ENCODE results near the gene EGFLAM.
"Not testable (repeated sequence)": the region's sequence is repeated elsewhere in the genome, so short reads cannot be mapped to it uniquely, and the experiment has no call there.

The EGFLAM gene

DNA sequence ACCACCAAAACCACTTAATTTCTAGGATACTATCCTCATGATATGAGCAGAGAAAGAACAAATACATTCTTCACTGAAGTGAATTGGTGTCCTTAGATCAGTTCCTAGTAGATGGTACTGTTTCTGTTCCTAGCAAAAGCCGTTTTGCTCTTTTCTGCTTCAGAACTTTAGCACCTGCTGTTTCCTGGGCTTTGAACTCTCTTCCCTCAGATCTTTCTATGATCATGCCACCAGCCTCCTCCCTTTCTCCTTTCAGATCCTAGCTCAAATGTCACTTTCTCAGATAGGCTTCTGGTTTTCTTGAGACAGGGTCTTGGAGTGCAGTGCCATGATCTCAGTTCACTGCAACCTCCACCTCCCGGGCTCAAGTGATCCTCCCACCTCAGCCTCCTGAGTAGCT is 118.0 kb downstream of the EGFLAM start:
- no peak for DNase-seq (ENCODE audit: low spot score)

- DNase-seq (ENCODE audit: low spot score) = no peak
These were observed 120.2 kb downstream of the EGFLAM start for GRCh38 chr5:38378579-38378978.

DNA sequence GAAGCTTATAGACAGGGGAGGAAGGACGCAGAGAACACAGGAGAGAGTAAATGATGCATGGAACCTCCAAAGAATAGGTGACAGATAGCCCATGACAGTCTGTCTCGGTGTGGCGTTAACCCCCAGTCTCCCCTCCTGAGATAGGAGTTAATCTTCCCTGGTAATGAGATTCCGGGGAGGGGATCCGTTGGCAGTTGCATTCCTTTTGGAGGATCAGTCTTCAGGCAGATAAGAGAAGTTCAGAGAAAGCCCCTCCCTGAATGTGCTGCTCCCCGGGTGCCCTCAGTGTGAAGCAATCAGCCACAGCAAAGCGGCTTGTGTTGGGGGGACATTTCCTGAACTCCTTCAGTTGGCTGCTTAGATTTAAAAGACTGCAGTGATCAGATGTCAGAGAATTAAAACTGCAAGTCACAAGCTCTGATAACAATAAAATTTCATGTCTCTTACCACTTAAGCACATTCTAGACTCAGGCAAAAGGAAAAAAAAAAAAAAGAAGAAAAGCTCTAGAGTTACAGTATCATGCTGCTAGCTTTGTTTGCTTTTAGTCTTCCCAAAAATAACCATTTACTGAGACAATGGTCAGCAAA is 121.1 kb downstream of the EGFLAM start:
- no peak for DNase-seq (ENCODE audit: low spot score)

DNA sequence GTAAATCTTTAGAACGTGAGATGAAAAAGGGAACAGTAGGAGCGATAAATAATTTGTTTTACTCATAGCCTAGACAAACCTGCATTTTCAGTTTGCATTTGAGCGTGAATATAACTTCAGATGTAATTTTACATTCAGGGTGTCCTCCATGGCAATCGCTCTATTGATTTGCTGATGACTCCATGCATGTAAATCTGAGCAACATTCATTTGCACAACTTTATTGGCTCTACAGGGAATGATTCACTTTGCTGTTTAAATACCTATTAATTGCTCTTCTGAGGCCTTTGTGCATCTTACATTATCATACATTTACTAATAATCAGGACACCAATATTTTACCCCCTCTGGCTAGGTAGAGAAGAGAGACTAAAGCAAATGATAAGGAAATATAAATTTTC is 122.2 kb downstream of the EGFLAM start:
- DNase-seq (ENCODE audit: low spot score) = no peak

GRCh38 chr5:38381361-38381760 is 123.0 kb downstream of the EGFLAM start:
- no peak for DNase-seq (ENCODE audit: low spot score)

- peak; percentile 70 for DNase-seq (ENCODE audit: low spot score)
These were observed 124.5 kb downstream of the EGFLAM start for GRCh38 chr5:38382898-38383297.

DNA sequence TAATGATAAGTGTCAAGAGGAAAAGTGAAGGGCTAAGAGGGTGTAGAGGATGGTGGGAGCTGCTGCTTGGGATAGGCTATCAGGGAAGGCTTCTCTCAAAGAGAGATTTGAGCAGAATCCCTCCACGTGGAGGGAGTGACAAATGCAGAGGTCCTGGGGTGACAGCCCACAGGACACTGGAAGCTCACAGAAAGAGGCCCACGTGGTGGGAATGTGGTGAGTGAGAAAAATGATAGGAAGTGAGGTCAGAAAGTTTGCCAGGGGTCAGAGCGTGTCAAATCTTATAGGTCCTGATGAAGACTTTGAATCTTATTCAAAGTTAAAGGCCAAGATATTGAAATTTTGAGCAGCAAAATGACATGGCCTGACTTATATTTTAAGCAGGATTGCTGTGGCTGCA is 125.3 kb downstream of the EGFLAM start:
- no peak for DNase-seq (ENCODE audit: low spot score)

- no peak for DNase-seq (ENCODE audit: low spot score)
These were observed 126.0 kb downstream of the EGFLAM start for GRCh38 chr5:38384396-38384795.

DNA sequence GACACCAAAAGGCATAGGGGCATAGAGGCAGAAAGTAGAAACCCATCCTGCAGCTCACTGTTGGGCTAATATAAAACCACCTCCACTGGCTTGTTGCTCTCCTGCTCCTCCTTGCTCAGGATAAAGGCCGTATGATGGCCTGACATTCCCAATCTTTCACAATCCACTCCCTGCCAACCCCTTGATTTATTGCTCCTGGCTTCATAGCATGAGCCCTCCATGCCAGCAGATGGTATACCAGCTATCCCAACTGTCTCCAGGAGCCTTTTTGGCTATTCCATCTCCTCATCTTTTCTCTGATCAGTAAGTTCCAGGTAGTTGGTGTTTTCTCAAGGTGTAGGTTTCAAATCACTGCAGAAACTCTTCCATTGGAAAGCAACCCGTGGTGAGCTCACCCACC is 128.8 kb downstream of the EGFLAM start:
- no peak for DNase-seq (ENCODE audit: low spot score)

DNA sequence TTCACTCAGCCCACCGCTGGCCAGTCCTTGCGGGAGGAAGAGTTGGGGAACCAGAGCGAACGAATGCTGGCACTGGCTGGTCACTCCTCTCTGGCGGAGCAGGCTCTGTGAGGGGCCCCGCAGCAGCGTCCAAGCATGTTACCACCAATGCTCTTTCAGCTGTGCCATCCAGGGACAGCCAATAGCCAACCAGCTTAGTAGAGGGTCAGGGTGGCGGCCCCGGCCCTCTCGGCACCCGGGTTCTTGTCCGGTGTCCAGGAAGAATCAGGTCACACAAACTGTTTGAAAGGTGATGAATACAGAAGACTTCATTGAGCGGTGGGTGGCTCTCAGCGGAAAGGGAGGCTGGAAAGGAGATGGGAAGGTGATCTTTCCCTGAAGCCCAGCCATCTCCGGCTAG is 135.3 kb downstream of the EGFLAM start:
- DNase-seq (ENCODE audit: low spot score) = no peak

DNA sequence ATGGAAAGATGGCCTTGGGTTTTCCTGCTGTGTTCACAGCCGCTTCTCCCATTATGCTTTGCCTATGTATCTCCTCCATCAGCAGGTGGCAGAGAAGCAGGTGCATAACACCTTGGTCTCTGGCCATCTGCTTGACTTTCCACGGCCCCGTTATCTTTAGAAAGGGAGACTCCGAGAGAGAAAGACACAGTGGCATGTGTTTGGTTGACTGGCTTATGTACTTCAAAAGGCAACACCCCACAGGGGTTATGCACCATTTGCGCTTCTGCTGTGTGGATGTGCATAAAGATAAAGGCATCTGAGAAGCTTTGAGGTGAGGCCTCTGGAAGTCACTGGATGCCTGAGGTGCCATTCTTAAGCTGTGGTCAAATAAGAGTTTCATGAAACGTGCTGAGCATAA is 138.4 kb downstream of the EGFLAM start:
- no peak for DNase-seq (ENCODE audit: low spot score)

GRCh38 chr5:38400365-38400764 is 142.0 kb downstream of the EGFLAM start:
- no peak for DNase-seq (ENCODE audit: low spot score)

DNA sequence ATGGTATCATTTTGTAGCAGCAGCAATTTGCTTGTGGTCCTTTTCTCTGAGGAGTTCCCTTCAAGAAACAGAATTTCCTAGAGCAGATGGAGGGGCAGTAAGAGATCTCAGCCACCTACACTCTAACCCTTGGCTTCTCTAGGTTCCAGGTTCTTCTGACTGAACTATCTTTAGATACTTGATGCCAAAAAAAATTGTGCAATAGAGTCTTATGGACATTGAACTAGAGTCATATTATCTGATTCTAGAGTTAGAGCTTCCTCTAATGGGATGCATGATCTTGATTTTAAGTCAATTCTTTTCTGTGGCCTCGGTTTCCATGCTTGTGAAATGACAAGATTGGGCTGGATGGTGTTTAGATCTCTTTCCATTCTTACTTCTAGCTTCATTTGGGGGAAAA is 142.8 kb downstream of the EGFLAM start:
- DNase-seq (ENCODE audit: low spot score) = no peak

DNA sequence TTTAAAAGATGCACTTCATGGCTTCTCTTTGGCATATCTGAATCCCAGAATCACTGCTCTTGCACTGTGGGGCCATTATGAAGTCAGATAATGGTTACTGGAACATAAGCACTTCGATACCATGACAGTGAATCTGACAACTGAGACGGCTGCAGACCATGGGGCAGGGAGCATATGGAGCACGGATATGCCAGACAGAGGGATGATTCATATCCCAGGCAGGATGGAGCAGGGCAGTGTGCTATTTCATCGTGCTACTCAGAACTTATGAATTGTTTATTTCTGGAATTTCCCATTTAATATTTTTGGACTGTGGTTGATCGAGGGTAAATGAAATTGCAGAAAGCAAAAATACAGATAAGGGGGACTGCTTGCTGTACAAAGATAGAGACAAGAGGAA is 145.0 kb downstream of the EGFLAM start:
- no peak for DNase-seq (ENCODE audit: low spot score)

DNA sequence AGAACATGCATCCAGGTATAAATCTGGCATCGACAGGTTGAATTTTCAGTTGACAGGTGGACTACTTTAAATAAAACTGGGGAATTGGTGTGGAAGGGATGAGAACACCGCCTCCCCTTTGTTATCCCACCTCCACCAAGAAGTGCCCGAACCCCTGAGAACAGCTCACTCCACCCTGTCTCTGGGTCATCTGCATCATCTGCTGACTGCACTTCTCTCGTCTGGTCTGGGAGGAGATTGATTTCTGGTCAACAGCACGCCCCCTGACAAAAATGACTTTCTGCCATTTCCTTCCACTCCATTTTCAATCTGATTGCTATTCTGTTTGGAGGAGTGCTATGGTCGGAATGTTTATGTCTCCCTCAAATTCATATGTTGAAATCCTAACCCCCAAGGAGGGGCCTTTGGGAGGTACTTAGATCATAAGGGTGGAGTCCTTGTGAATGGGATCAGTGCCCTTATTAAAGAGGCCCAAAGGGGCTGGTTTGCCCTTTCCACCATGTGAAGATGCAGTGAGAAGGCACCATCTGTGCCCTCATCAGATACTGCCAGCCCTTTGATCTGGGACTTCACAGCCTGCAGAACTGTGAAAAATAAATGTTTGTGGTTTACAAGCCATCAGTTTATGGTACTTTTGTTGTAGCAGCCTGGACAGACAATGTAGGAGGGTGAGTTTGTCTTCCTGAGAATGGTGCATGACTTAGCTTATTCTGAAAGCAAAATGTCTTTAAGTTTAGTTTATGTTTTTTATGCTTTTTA is 145.7 kb downstream of the EGFLAM start:
- no peak for DNase-seq (ENCODE audit: low spot score)

GRCh38 chr5:38404667-38405276 is 146.4 kb downstream of the EGFLAM start:
- no peak for DNase-seq (ENCODE audit: low spot score)

DNA sequence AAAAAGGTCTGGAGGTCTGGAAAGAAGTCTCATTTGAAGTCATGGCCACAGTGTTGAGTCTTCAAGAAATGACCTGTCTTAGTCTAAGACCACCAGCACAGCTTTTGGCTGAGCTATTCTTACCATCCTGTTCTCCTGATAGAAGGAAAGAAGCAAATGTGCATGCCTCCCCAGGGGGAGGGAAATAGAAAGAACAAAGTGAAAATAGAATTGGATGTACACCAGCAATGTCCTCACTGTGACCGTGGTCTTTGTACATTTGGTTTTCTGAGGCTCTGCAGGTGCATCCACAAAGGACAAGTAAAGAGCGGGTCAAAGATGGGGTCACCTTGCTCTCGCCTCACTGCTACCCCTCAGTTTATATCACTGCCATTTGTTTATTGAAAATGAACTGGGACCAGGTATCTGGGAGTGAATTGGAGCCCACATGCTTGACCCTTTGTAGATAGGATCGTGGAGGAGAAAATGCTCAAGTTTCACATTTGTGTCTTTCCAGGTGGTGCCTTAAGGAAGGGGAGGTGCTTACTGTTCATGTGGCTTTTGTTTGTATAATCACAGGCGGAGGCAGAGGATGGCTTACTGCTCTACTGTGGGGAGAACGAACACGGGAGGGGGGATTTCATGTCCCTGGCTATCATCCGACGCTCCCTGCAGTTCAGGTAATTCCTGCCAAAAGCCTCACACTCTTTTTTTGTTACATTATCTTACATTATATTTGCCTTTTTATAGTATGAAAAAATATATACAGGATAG is 150.3 kb downstream of the EGFLAM start:
- DNase-seq (ENCODE audit: low spot score) = no peak

DNA sequence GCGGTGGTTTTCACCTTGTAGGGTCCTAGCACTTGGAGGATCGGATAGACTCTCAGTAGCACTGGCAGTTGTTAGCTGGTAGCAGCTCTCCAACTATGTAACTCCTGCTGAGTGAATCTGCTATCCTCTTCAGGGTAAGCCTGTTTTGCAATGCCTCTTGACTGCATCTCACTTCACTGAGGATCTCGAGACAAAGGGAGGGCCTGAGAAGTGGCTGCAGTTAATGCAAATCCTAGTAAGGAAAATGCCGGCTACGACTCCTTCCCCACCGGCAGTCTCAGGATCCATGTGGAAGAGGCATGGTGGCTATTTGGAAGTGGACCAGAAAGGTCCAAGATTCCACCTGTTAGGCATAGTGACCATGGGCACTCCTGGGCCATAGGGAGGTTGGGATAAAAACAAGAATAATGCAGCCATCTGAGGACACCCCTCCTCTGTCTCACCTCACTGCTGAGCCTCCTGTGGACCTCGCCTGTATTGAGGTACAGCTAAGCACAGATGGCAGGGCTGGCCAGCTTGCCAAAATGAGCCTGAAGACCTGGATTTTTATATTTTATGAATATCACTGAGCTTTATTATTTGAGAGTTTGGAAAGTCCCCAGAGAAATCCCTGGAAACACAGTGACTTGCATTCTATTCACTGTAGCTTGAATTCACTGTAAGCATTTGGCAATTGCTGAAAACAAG is 152.1 kb downstream of the EGFLAM start:
- no peak for DNase-seq (ENCODE audit: low spot score)

DNA sequence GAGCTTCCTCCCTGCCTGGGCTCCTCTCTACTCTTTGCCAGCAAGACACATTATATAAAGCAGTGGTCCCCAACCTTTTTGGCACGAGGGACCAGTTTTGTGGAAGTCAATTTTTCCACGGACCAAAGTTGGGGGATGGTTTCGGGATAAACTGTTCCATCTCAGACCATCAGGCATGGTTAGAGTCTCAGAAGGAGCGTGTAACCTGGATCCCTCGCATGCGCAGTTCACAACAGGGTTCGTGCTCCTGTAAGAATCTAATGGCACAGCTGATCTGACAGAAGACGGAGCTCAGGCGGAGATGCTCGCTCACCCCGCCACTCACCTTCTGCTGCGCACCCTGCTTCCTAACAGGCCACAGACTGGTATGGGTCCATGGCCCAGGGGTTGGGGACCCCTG is 155.3 kb downstream of the EGFLAM start:
- DNase-seq (ENCODE audit: low spot score) = no peak

- no peak for DNase-seq (ENCODE audit: low spot score)
These were observed 156.0 kb downstream of the EGFLAM start for GRCh38 chr5:38414348-38414747.

GRCh38 chr5:38415772-38416171 is 157.4 kb downstream of the EGFLAM start:
- not testable (repeated sequence) for DNase-seq (ENCODE audit: low spot score)

- DNase-seq (ENCODE audit: low spot score) = no peak
These were observed 159.3 kb downstream of the EGFLAM start for GRCh38 chr5:38417658-38418017.

Data from pons (tissue), 1 donor.